HG02938 (cell line): ENCODE results near the gene PLEKHB2.
"Not testable (repeated sequence)": the region's sequence is repeated elsewhere in the genome, so short reads cannot be mapped to it uniquely, and the experiment has no call there.

Experiments
- ATAC-seq: cut with Tn5 transposase; IDR thresholded peaks from one replicate; pipeline ENCODE4 v1.9.1; 2021; ENCODE audit warnings: mild to moderate bottlenecking, moderate library complexity; ENCODE audit not compliant: unreplicated experiment

Gene PLEKHB2

DNA sequence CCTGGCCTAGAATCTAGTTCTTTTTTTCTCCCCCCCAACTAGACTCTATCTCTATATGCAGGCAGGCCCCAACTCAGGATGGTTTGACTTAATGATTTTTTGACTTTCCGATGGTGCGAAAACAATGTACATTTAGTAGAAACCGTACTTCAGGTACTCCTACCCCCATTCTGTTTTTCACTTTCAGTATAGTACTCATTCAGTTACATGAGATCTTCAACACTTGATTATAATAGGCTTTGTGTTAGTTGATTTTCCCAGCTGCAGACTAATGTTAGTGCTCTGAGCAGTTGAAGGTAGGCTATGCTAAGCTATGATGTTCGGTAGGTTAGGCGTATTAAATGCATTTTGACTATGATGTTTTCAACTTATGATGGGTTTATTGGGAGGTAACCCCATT lies 37.7 kb downstream of the PLEKHB2 start:
- ATAC-seq, result no peak

DNA sequence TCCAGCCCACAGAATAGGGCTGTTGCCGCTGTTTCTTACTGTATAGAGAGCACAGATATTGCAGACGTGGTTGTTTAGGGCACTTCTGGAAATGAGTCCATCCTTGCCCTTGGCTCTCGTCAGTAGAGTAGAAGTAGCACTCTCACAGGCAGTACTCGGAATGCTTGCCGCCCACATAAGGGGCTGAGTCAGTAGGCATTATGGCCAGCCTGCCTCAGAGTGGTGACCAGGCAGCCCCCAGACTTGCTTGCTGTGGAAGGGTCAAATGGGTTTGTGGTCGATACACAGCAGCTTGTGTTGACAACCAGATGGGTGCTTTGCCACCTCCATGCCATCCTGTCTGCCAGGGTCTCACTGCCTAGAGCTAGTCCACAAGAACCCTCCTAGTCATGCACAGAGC lies 38.7 kb downstream of the PLEKHB2 start:
- no peak for ATAC-seq

DNA sequence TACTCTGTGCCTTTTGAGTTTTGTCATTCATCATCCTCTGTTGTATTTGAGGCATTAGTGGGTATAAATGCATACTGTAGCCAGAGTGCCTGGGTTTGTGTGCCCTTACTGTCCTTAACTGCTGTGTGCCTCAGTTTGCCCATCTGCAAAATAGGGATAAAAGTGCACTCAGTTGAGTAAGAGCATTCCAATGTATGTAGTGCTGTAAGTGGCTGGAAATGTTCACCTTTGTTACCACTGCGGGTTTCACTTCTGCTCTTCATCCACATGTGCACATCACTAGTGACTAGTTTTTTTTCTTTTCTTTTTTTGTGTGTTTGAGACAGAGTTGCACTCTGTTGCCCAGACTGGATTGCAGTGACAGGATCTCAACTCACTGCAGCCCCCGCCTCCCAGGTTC lies 39.9 kb downstream of the PLEKHB2 start:
- no peak for ATAC-seq

DNA sequence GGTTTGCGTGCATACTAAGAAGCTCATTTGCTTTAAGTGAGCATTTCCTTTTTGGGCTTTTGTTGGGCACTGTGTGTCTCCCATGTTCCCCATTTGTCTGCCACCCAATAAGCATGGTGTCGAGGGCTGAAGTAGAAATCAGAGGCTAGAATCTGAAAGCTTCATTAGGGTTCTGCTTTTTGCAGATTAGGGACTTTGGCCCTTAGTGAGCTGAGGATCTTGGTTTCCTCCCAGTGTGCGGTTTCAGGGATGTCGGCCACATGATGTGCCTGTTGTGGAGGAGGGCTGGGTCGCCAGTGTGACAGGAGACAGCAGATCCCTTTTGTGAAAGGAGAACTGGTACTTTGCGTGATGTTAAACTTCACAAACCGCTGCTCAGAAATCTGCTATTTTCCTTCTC lies 41.1 kb downstream of the PLEKHB2 start:
- no peak for ATAC-seq

DNA sequence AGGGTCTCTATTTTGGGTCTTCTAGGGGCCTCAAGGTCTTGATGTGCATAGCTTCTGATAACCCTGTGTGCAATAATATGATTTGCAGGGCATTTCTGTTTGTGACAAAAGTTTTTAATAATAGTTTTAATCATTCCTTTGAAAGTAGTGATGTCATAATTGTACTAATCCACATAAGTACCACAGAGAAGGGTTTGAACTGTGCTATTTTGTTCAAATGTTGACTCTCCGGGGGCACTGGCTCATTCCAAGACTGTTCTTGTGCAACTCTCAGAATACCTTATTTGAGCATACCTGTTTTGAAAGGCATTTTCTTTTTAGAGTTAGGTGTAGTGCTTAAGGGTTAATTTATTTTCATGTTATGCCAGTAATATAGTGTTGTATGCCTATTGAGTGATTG lies 41.6 kb downstream of the PLEKHB2 start:
- ATAC-seq, result no peak

DNA sequence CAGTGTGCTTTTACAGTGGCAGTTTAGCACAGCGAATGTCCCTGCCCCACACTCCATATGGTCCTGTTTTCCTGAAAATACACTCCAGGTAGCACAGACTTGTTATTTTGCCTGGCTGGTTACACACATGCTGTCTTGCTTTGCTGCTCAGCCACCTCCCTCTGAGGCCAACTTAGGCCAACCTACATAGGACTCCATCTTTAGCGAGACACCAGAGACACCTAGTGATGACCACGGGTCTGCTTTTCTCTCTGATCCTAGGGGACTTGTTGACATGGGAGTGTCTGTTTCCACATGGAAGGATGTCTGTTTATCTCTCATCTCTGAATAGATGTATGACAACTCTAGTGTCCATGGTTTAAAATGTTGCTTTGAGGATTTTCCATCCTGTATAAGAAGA lies 43.3 kb downstream of the PLEKHB2 start:
- no peak for ATAC-seq

DNA sequence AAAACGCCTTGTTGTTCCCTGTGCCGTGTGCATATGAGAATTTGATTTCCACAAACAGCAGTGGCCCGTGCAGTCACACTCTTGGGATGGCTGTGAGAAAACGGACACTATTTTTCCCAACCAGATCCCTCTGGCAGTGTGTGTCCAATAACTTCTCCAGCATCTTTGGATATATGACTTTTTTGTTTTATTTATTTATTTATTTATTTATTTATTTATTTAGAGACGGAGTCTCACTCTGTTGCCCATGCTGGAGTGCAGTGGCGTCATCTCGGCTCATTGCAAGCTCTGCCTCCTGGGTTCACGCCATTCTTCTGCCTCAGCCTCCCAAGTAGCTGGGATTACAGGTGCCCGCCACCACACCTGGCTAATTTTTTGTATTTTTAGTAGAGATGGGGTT lies 45.0 kb downstream of the PLEKHB2 start:
- ATAC-seq, result not testable (repeated sequence)

DNA sequence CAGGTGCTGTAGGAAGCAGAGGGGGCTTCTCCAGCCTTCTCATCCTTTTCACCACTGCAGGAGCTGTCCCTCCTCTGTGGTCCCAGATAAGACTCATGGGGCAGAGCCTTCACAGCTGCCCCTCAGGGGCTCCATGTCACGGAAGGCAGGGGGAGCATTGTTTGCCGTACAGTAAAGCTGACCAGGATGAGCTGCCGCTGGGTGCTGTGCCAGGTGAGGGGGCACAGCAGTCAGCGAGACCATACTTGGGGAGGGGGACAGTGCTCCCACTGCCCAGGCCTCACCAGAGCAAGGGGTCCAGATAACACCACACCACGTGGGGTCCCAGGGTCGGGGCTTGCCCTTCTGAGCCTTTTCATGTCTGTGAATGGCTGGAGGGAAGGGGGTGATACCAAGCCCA lies 46.3 kb downstream of the PLEKHB2 start:
- ATAC-seq, result no peak

DNA sequence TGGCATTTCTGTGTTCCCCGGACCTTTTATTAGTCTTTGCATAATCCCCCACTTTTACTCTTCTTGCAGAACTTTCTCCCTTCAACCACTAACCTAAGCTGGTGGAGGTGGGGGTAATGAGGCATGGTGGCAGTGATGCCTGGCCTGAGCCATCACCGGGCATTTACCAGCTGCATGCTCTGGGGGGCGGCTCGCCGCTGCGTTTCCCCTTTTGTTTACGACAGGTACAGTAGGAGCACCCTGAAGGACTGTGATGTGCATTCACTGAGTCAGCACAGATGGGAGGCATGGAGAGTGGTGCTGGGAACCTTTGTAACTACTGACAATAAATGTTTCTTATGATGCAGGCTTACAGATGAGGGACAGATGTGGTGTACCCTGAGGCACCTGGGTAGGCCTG lies 46.9 kb downstream of the PLEKHB2 start:
- no peak for ATAC-seq

DNA sequence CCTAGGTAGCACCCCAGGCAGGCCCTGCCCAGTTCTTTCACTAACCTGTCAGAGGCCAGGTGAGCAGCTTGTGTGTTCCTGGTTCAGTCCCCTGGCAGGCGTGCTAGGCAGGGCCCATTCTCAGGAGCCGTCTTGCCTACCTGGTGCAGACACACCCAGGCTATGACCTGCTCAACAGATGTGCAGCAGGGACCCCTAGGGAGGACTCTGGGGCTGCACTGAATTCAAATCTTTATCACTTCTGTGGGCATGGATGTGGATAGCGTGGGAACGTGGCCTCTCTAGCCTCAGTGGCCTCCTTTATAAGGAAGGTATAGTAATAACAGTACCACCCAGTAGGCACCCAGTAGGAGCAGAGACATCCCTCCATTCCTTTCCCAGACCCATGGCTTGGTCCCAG lies 48.4 kb downstream of the PLEKHB2 start:
- no peak for ATAC-seq

DNA sequence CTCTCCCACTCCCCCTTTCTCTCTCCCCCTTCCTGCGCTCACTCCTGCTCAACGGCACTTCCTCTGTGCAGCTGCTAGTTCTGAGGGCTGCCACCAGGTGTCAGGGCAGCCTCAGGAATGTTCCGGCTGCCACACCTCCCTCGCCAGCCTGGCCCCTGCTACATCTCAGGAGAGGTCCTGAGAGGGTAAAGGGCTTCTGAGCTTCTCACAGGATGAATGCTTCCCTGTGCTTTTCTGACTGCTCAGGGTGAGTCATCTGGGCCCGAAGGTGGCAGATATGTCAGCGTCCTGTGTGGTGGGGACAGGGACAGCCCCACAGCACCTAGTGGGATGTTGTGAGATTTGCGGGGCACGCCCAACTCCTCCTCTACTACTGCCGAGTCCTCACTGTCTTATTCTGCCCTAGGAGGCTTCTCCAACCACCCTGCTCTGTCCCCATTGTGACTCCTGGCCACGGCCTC lies 49.0 kb downstream of the PLEKHB2 start:
- ATAC-seq, result peak; percentile 82

DNA sequence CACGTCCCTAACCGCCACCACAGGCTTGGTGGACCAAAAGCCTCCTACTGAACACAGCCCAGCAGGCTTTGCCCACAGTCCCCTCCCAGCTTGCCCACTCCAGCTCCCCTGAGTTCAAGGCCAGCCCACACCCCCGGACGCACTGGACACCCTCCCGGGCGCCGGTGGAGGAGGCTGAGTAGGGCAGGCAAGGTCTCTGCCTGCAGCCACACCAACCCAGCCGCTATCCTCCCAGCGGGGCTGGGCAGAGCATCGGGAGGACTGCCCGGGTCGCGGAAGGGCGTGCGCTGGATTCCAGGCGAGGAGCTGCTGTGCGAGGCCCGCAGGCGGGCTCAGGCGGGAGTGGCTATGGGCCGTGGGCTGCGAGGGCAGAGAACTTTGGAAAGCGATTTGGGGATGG lies 49.5 kb downstream of the PLEKHB2 start:
- no peak for ATAC-seq

DNA sequence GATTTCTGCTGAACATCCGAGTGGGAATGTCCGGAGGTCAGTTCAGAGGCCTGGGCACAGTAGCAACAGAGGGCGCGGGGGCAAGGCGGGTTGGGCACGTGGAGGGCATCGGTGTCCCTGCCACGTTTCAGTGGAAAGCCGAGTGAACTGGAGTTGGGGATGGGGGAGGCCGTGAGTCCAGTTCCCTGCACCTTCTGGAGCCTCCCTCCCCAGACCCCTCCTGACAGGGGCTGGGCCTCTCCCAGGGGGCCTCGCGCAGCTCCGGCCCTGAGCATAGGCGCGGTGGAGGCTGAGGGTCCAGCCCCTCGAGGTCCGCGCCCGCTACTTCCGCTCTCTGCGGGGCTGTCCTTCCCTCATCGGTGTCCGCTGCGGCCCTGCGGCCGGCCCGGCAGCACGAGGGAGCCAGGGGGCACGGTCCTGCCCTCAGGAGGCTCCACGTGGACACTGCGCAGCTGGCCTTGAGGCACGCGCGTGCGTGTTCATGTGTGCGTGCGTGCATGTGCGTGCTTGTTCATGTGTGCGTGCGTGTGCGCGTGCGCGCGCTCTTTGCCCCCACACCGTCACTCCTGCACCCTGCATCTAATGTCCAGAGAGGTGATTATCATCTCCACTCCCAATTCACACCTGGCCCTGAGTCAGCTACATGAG lies 50.2 kb downstream of the PLEKHB2 start:
- no peak for ATAC-seq

DNA sequence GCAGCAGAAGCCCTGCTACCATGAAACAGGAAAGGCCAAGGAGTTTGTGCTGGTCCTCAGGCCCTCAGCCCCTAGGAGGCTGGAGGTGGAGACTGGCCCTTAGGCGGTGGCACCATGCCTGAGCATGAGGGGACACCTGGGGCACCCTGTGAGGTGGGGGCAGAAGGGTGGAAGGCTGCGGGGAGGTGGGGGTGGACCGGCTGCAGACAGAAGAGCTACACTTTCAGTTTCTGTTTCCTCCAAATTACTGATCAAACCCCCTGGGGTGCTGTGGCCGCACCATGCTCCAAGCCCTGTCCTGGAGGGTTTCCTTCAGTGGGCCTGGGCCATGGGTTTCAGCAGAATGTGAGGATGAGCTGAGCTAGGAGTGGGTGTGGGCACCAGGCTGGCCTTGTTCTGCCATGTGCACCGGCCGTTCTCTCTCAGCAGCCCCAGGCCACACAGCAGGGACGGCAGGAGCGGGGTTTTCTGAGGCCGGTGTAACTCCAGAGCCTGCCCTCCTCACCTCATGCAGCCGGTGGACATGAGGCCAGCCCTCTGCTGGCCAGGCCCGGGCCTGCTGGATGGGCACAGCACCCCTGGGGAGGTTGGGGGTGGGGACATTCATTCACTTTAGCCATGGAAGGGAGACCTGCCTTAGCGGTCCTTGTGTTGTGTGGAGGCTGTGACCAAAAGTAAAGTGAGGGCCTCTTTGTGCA lies 51.5 kb downstream of the PLEKHB2 start:
- ATAC-seq, result peak; percentile 36

DNA sequence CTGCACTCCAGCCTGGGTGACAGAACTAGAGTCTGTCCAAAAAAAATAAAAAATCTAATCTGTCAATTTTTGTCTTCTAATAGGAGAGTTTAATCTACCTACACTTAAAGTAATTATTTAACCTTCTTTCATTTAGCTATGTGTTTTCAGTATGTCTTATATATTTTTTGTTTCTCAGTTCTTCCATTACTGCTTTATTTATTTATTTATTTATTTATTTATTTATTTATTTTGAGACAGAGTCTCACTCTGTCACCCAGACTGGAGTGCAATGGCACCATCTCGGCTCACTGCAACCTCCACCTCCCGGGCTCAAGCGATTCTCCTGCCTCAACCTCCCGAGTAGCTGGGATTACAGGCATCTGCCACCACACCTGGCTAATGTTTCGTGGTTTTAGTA lies 60.4 kb downstream of the PLEKHB2 start:
- not testable (repeated sequence) for ATAC-seq

DNA sequence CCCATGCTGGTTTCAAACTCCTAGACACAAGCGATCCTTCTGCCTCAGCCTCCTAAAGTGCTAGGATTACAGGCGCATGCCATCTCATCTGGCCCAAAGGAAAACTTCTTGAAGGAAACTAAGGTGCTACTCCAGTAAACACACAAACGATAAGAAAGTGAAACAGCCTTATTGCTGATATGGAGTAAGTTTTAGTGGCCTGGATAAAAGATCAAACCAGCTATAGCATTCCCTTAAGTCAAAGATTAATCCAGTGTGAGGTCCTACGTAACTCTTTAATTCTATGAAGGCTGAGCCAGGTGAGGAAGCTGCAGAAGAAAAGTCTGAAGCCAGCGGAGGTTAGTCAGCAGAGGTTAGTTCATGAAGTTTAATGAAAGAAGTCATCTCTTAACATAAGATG lies 63.4 kb downstream of the PLEKHB2 start:
- no peak for ATAC-seq

DNA sequence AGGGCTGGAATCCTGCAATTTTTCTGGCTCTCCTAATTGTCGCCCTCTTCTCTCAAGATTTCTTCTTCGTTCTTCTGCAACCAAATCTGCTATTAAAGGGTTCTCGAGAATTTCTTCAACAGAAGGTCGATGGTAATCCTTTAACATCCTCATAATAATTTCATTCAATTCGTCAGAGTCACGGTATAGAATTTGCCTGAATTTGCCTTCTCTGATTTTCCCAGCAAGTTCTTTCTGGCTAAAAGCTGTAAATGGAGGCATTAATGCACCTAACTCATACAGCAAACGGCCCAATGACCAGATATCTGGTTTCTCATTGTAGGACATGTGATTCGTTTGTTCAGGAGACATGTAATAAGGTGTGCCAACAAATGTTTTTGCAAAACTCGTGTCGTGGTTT lies 72.9 kb downstream of the PLEKHB2 start:
- ATAC-seq, result not testable (repeated sequence)

DNA sequence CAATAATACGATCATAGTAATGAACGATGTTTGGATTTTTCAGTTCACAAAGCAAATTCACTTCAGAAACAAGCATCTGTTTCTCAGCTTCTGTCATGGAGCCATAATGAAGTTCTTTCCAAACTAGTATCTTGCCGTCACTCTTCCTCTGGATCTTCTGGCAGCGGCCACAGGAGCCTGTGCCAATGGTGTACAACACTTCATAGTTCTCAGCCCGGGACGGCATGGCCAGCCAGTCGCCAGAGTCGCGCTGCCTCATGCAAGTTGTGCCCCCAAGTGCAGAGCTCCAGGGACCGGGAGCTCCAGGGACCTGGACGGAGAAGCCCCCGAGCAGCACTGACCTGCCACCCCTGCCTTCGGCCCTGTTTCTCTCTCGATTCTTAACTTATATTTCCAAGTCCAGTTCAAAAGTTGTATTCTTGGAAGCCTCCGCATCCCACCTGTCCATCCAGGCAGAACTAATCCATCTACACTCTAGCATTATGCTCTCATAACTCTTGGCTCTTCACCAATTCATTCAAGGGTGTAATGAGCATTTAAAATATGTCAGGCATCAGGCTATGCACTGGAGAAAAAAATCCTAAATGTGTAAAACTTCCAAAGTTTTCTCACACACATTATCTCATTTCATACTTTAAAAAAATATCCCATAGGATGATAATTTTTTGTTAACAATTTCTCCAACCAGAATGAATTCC lies 73.7 kb downstream of the PLEKHB2 start:
- not testable (repeated sequence) for ATAC-seq

DNA sequence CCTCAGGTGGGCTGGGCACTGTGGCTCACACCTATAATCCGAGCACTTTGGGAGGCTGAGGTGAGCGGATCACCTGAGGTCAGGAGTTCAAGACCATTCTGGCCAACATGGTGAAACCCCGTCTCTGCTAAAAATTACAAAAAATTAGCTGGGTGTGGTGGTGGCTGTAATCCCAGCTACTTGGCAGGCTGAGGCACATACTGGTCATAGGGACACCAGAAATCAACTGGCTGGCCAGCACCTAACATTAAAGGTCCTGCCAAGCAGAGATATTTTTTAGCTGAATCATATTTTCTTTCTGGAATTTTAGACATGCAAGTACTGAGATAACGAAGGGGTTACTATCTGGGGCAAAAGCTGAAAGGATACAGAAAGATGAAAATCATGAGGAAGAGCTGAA lies 76.3 kb downstream of the PLEKHB2 start:
- ATAC-seq, result not testable (repeated sequence)

DNA sequence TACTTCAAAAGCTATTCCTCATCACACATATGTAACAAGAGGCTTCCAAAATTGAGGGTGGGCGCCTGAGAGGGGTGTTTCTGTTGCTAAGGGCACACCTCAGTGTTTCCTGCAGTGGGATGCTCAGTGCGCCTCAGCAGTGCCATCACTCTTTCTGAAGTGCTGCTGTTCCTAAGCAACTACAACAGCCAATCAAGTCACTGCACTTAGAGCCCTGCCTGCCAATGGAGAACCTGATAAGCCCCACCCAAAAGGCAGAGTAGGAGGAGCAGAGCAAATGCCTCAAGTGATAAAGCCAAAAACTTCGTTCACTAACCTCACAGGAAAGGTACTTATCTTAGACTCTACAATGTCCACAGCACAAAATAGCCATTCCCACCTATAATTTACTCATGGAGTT lies 88.3 kb downstream of the PLEKHB2 start:
- ATAC-seq, result not testable (repeated sequence)

DNA sequence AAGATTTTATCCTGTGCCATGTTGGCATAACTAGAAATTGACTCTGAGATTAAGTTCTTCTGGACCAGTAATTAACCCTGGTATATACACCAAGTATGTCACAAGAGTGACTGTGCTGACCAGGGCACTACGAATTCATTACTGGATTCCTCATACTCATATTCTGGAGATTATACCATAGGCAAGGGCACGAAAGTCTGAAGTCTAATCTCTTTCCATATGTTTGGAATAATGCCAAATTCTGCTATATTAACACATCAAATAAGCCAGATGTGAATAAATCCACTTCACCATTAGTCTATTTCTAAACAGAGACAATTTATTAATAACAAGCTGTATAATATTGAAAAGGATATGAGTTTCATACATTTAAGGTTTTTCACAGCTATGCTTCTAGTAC lies 91.0 kb downstream of the PLEKHB2 start:
- ATAC-seq, result not testable (repeated sequence)
